ENCODE measurements around the gene NTN1.

DNA sequence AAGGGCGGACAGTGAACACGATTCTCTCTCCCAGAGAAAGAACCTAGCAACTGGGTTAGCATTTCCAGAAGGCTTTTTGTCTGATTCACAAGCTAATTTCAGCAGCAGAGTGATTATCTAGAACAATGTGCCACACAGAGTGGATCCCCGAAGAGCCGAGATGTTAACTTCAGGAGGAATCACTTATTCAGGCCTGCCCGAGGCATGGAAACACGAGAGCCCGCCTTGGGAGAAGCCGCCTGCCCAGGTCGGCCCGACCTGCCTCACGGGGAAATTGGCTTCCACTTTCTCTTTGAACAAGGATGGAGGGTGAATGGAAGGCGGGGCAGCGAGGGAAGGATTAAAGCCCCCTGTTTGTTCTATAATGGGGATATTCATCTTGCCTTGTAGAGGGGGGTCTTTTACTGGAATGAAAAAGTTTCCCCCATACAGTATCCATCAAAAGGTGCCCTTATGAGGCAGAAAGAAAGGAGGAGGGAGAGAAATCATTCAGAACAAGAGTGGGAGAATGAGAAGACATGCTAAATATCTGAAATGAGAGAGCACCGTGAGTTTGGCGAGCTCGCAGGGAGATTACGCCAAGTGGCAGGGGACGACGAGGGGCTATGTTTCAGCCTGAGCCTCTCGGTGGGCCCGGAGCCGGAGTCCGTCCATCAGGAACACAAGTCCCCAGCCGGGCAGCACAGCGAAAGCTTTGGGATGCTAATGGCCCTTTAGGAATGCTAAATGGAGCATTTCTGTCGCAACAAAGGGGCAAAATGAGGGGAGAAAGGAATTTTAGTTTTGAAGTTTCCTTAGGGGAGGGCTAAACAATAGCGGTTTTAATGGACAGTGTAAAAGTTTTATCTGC lies 33.0 kb downstream of the NTN1 start:
- TF ChIP-seq, protein P1, sequence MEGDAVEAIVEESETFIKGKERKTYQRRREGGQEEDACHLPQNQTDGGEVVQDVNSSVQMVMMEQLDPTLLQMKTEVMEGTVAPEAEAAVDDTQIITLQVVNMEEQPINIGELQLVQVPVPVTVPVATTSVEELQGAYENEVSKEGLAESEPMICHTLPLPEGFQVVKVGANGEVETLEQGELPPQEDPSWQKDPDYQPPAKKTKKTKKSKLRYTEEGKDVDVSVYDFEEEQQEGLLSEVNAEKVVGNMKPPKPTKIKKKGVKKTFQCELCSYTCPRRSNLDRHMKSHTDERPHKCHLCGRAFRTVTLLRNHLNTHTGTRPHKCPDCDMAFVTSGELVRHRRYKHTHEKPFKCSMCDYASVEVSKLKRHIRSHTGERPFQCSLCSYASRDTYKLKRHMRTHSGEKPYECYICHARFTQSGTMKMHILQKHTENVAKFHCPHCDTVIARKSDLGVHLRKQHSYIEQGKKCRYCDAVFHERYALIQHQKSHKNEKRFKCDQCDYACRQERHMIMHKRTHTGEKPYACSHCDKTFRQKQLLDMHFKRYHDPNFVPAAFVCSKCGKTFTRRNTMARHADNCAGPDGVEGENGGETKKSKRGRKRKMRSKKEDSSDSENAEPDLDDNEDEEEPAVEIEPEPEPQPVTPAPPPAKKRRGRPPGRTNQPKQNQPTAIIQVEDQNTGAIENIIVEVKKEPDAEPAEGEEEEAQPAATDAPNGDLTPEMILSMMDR (IDR thresholded peaks at IDR 0.05): no peak
- no peak for TF ChIP-seq POLR2A (IDR thresholded peaks at IDR 0.05)
